ENCODE measurements around the gene DGAT2.

Gene DGAT2

DNA sequence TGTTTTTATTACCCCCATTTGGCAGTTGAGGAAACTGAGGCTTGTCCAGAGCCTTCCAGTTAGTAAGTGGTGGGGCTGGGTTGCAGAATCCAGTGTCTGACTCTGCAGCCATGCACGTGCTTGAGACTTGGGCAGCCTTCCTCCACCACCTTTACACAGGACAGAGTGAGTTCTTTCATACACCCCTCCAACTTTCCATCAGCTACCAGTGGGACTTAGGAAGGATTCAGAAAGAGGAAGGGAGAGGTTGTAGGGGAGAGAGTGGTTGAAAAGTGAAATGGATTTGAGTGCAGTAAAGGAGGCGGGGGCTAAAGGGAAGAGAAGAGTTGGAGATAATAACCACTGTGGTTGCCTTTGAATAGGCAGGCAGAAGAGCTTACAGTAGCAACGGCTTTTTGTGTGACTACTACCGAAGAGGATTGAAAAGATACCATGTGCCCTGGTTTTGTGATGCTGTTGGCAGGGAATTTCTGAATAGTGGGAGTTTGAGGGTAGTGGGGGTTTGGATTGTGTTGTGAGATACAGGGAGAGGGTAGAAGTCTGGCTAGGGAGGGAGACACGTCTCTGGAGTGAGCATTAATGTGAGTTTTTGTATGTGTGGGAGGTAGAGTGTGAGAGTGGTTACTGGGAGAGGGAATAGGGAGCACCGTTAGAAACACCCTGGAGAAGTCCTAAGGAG lies 48.1 kb downstream of the DGAT2 start:
- TF ChIP-seq, protein P1, sequence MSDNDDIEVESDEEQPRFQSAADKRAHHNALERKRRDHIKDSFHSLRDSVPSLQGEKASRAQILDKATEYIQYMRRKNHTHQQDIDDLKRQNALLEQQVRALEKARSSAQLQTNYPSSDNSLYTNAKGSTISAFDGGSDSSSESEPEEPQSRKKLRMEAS (IDR thresholded peaks at IDR 0.05): no peak
- TF ChIP-seq ZBTB7A (IDR thresholded peaks at IDR 0.05; ENCODE audit: low read depth) (no peak), FOXM1 (IDR thresholded peaks at IDR 0.05; ENCODE audit: borderline replicate concordance, low read depth) (no peak), RAD21 (IDR thresholded peaks at IDR 0.05; ENCODE audit: low read depth) (no peak), CREB1 (IDR thresholded peaks at IDR 0.05; ENCODE audit: low read depth) (no peak), EGR1 (IDR thresholded peaks at IDR 0.05) (no peak), YY1 (IDR thresholded peaks at IDR 0.05; ENCODE audit: low read depth) (no peak), NFIC (IDR thresholded peaks at IDR 0.05) (no peak), TAF1 (IDR thresholded peaks at IDR 0.05; ENCODE audit: low read depth) (no peak), CEBPB (IDR thresholded peaks at IDR 0.05) (no peak), TEAD4 (IDR thresholded peaks at IDR 0.05) (no peak), TCF12 (IDR thresholded peaks at IDR 0.05; ENCODE audit: low read depth) (no peak), EP300 (IDR thresholded peaks at IDR 0.05; ENCODE audit: borderline replicate concordance) (no peak)
- TF ChIP-seq, protein P2, sequence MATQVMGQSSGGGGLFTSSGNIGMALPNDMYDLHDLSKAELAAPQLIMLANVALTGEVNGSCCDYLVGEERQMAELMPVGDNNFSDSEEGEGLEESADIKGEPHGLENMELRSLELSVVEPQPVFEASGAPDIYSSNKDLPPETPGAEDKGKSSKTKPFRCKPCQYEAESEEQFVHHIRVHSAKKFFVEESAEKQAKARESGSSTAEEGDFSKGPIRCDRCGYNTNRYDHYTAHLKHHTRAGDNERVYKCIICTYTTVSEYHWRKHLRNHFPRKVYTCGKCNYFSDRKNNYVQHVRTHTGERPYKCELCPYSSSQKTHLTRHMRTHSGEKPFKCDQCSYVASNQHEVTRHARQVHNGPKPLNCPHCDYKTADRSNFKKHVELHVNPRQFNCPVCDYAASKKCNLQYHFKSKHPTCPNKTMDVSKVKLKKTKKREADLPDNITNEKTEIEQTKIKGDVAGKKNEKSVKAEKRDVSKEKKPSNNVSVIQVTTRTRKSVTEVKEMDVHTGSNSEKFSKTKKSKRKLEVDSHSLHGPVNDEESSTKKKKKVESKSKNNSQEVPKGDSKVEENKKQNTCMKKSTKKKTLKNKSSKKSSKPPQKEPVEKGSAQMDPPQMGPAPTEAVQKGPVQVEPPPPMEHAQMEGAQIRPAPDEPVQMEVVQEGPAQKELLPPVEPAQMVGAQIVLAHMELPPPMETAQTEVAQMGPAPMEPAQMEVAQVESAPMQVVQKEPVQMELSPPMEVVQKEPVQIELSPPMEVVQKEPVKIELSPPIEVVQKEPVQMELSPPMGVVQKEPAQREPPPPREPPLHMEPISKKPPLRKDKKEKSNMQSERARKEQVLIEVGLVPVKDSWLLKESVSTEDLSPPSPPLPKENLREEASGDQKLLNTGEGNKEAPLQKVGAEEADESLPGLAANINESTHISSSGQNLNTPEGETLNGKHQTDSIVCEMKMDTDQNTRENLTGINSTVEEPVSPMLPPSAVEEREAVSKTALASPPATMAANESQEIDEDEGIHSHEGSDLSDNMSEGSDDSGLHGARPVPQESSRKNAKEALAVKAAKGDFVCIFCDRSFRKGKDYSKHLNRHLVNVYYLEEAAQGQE (IDR thresholded peaks at IDR 0.05; ENCODE audit: low read depth): no peak
- TF ChIP-seq, protein P3, sequence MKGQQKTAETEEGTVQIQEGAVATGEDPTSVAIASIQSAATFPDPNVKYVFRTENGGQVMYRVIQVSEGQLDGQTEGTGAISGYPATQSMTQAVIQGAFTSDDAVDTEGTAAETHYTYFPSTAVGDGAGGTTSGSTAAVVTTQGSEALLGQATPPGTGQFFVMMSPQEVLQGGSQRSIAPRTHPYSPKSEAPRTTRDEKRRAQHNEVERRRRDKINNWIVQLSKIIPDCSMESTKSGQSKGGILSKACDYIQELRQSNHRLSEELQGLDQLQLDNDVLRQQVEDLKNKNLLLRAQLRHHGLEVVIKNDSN (IDR thresholded peaks at IDR 0.05): no peak

DNA sequence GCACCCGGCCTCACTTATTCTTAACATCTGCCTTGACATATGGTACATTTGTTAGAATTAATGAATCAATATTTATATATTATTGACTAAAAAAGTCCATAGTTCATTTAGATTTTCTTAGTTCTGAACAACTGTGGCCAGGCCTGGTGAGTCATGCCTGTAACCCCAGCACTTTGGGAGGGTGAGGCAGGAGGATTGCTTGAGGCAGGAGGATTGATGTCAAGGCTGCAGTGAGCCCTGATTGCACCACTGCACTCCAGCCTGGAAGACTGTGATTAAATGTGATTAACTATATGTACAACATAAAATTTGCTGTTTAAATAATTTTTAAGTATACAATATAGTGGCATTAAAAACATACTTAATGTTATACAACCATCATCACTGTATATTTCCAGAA lies 52.1 kb downstream of the DGAT2 start:
- TF ChIP-seq ZBTB7A (IDR thresholded peaks at IDR 0.05; ENCODE audit: low read depth): no peak

DNA sequence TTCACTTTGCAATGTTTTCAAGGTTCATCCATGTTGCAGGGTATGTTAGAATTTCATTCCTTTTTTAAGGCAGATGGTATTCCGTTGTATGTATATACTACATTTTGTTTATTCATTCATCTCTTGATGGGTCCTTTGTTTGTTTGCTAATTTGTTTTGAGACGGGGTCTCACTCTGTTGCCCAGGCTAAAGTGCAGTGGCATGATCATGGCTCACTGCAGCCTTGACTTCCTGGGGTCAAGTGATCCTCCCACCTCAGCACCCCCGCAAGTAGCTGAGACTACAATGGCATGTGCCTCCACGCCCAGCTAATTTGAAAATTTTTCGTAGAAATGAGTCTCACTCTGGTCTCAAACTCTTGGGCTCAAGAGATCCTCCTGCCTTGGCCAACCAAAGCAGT lies 52.6 kb downstream of the DGAT2 start:
- TF ChIP-seq FOXM1 (IDR thresholded peaks at IDR 0.05; ENCODE audit: borderline replicate concordance, low read depth) (no peak), TAF1 (IDR thresholded peaks at IDR 0.05; ENCODE audit: low read depth) (no peak), EGR1 (IDR thresholded peaks at IDR 0.05) (no peak), TCF12 (IDR thresholded peaks at IDR 0.05; ENCODE audit: low read depth) (no peak), ZBTB7A (IDR thresholded peaks at IDR 0.05; ENCODE audit: low read depth) (no peak), EP300 (IDR thresholded peaks at IDR 0.05; ENCODE audit: borderline replicate concordance) (no peak), RAD21 (IDR thresholded peaks at IDR 0.05; ENCODE audit: low read depth) (no peak), TEAD4 (IDR thresholded peaks at IDR 0.05) (no peak), NFIC (IDR thresholded peaks at IDR 0.05) (no peak), CREB1 (IDR thresholded peaks at IDR 0.05; ENCODE audit: low read depth) (no peak), CEBPB (IDR thresholded peaks at IDR 0.05) (no peak), YY1 (IDR thresholded peaks at IDR 0.05; ENCODE audit: low read depth) (no peak)
- TF ChIP-seq, protein P1 (IDR thresholded peaks at IDR 0.05): no peak
- TF ChIP-seq, protein P2 (IDR thresholded peaks at IDR 0.05; ENCODE audit: low read depth): no peak
- TF ChIP-seq, protein P3 (IDR thresholded peaks at IDR 0.05): no peak

DNA sequence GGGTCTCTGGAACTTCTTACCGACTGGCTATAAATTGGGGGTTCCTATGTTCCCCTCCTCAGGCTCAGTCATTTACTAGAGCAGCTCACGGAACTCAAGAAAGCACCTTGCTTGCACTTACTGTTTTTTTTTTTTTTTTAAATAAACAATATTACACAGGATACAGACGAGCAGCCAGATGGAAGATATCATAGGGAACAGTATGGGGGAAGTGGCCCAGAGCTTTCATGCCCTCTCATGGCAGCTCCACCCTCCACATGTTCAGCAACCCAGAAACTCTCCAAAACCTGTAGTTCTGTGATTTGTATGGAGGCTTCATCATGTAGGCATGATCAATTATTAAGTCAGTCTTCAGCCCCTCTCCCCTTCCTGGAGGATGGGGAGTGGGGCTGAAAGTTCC lies 54.0 kb downstream of the DGAT2 start:
- TF ChIP-seq TEAD4 (IDR thresholded peaks at IDR 0.05): no peak
- TF ChIP-seq TCF12 (IDR thresholded peaks at IDR 0.05; ENCODE audit: low read depth): no peak
- no peak for TF ChIP-seq CREB1 (IDR thresholded peaks at IDR 0.05; ENCODE audit: low read depth)
- TF ChIP-seq FOXM1 (IDR thresholded peaks at IDR 0.05; ENCODE audit: borderline replicate concordance, low read depth): no peak
- TF ChIP-seq, protein P1 (IDR thresholded peaks at IDR 0.05): no peak
- TF ChIP-seq TAF1 (IDR thresholded peaks at IDR 0.05; ENCODE audit: low read depth): no peak
- TF ChIP-seq NFIC (IDR thresholded peaks at IDR 0.05): no peak
- TF ChIP-seq, protein P3 (IDR thresholded peaks at IDR 0.05): no peak
- TF ChIP-seq RAD21 (IDR thresholded peaks at IDR 0.05; ENCODE audit: low read depth): no peak
- TF ChIP-seq EGR1 (IDR thresholded peaks at IDR 0.05): no peak
- TF ChIP-seq EP300 (IDR thresholded peaks at IDR 0.05; ENCODE audit: borderline replicate concordance): no peak

DNA sequence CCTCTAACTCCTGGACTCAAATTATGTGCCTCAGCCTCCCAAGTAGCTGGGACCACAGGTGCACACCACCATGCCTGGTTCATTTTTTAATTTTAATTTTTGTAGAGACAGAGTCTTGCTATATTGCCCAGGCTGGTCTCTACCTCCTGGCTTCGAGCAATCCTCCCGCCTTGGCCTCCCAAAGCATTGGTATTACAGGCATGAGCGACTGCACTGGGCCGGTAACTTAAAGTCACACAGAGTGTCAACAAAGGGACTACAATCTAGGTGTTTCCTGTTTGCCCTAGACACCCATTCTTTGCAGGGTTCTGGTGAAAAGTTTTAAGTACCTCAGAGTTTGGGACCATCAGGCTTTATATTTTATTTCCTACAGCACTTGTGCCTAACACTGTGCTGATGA lies 54.8 kb downstream of the DGAT2 start:
- TF ChIP-seq TAF1 (IDR thresholded peaks at IDR 0.05; ENCODE audit: low read depth) (no peak), TCF12 (IDR thresholded peaks at IDR 0.05; ENCODE audit: low read depth) (no peak), FOXM1 (IDR thresholded peaks at IDR 0.05; ENCODE audit: borderline replicate concordance, low read depth) (no peak), CREB1 (IDR thresholded peaks at IDR 0.05; ENCODE audit: low read depth) (no peak), TEAD4 (IDR thresholded peaks at IDR 0.05) (no peak), EGR1 (IDR thresholded peaks at IDR 0.05) (no peak), NFIC (IDR thresholded peaks at IDR 0.05) (no peak), RAD21 (IDR thresholded peaks at IDR 0.05; ENCODE audit: low read depth) (no peak), EP300 (IDR thresholded peaks at IDR 0.05; ENCODE audit: borderline replicate concordance) (no peak), CEBPB (IDR thresholded peaks at IDR 0.05) (no peak), YY1 (IDR thresholded peaks at IDR 0.05; ENCODE audit: low read depth) (no peak), ZBTB7A (IDR thresholded peaks at IDR 0.05; ENCODE audit: low read depth) (no peak)
- TF ChIP-seq, protein P2 (IDR thresholded peaks at IDR 0.05; ENCODE audit: low read depth): no peak
- TF ChIP-seq, protein P3 (IDR thresholded peaks at IDR 0.05): no peak
- TF ChIP-seq, protein P1 (IDR thresholded peaks at IDR 0.05): no peak

All from Ishikawa (cell line).